GM18858 (cell line): ENCODE measurements around the gene RXFP2.
A peak's percentile ranks its signal among the peaks of the same experiment; 100 is the strongest.

Experiments used
- ATAC-seq: cut with Tn5 transposase; IDR thresholded peaks from one replicate; pipeline ENCODE4 v1.9.1; 2021; ENCODE audit not compliant: unreplicated experiment

Gene RXFP2

GRCh38 chr13:31739226-31739625 is at the start of gene RXFP2:
Gene RXFP2 (plus strand): TSS chr13:31739526. CDS start chr13:31739613, 87 bp downstream.
- ATAC-seq = no peak

- no peak for ATAC-seq
These were observed 42.0 kb upstream of the RXFP2 start for GRCh38 chr13:31697290-31697689.

- ATAC-seq = no peak
These were observed 39.7 kb upstream of the RXFP2 start for GRCh38 chr13:31699650-31700049.

- ATAC-seq = no peak
These were observed 35.5 kb upstream of the RXFP2 start for GRCh38 chr13:31703780-31704179.

- ATAC-seq = no peak
These were observed 33.2 kb upstream of the RXFP2 start for GRCh38 chr13:31706105-31706504.

GRCh38 chr13:31717583-31717982 is 21.7 kb upstream of the RXFP2 start:
- ATAC-seq = no peak

GRCh38 chr13:31719214-31719613 is 20.1 kb upstream of the RXFP2 start:
- no peak for ATAC-seq

GRCh38 chr13:31722673-31723072 is 16.7 kb upstream of the RXFP2 start:
- no peak for ATAC-seq

GRCh38 chr13:31725841-31726240 is 13.5 kb upstream of the RXFP2 start:
- ATAC-seq = no peak

GRCh38 chr13:31731921-31732320 is 7.4 kb upstream of the RXFP2 start:
- no peak for ATAC-seq

- ATAC-seq = no peak
These were observed 6.3 kb upstream of the RXFP2 start for GRCh38 chr13:31733066-31733465.

GRCh38 chr13:31733647-31734046 is 5.7 kb upstream of the RXFP2 start:
- no peak for ATAC-seq

GRCh38 chr13:31742097-31742734 is 2.9 kb downstream of the RXFP2 start:
- peak; percentile 90 for ATAC-seq

GRCh38 chr13:31747291-31747690 is 8.0 kb downstream of the RXFP2 start:
- no peak for ATAC-seq

- no peak for ATAC-seq
These were observed 8.6 kb downstream of the RXFP2 start for GRCh38 chr13:31747966-31748365.

- no peak for ATAC-seq
These were observed 10.6 kb downstream of the RXFP2 start for GRCh38 chr13:31749929-31750328.

GRCh38 chr13:31755211-31755610 is 15.9 kb downstream of the RXFP2 start:
- no peak for ATAC-seq

GRCh38 chr13:31755803-31756212 is 16.5 kb downstream of the RXFP2 start:
- no peak for ATAC-seq

- no peak for ATAC-seq
These were observed 17.0 kb downstream of the RXFP2 start for GRCh38 chr13:31756346-31756745.

- no peak for ATAC-seq
These were observed 22.6 kb downstream of the RXFP2 start for GRCh38 chr13:31761951-31762350.

GRCh38 chr13:31764556-31764955 is 25.2 kb downstream of the RXFP2 start:
- no peak for ATAC-seq

GRCh38 chr13:31765138-31765785 is 25.9 kb downstream of the RXFP2 start:
- ATAC-seq = no peak
